Measurements from ENCODE around the gene OSTC. TPM values are rescaled to one million over a fixed set of nuclear protein-coding genes. Genes with fewer than 3 reads are reported as not detected.

Gene OSTC
- total RNA-seq, 4 donors from 2014 or later, result 31.2 to 53.9 (median 37.2) TPM

DNA sequence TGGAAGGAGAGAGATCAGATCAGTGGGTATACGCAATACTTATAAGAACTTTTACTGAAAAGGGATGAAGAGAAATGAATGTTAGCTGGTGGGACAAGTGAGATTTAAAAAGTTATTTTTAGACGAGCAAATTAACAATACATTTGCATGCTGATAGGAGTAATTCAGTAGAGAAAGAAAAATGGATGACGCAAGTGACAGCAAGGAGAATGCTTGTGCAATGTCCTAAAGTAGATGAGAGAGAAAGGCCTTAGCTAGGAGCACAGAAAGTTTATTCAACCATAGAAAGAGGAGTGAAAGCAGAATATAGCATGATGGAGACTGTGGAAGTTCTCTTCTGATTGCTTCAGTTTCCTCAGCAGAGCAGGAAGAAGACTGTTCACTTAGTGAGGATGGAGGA lies 45.8 kb downstream of the OSTC start:
- Histone ChIP-seq H3K9me3 (no peaks in the 10 kb centered on the region), H3K4me3 (no peak overlapping the region), H3K27me3 (no peaks in the 10 kb centered on the region), H3K27ac (no peak overlapping the region), H3K36me3 (no peaks in the 10 kb centered on the region), H3K4me1 (no peaks in the 10 kb centered on the region)
- no peak for DNase-seq
- TF ChIP-seq, protein P1, sequence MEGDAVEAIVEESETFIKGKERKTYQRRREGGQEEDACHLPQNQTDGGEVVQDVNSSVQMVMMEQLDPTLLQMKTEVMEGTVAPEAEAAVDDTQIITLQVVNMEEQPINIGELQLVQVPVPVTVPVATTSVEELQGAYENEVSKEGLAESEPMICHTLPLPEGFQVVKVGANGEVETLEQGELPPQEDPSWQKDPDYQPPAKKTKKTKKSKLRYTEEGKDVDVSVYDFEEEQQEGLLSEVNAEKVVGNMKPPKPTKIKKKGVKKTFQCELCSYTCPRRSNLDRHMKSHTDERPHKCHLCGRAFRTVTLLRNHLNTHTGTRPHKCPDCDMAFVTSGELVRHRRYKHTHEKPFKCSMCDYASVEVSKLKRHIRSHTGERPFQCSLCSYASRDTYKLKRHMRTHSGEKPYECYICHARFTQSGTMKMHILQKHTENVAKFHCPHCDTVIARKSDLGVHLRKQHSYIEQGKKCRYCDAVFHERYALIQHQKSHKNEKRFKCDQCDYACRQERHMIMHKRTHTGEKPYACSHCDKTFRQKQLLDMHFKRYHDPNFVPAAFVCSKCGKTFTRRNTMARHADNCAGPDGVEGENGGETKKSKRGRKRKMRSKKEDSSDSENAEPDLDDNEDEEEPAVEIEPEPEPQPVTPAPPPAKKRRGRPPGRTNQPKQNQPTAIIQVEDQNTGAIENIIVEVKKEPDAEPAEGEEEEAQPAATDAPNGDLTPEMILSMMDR (IDR thresholded peaks at IDR 0.05), result no peak

DNA sequence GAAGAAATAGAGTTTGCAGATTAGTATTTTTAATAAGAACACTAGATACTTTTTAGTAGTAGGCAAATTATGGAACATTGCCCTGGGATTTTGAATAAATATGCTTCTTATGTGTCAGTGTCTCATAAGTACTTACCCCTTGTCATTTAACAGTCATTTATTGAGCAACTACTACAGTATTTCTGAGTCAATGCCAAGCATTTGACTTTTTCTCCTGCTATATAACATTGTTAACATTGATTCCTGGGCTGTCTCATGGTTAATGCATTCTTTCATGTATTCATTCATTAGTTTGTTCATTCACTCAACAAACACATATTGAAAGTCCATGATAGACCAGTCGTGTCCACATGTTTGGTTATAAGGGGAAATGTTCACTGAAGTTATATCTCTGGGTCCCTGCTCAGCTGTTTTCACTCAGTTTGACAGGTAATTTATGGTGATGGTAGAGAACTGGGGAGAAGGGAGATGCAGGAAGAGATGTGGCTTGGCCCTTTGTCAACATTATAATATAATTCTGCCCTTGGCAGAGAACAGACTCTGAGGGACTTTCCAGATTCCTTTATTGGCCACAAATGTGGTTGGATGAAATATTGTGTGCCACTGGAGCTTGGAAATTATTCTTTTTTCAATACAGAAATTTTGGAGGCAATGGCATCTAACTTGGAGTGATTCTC lies 49.8 kb downstream of the OSTC start:
- no peak for DNase-seq
- Histone ChIP-seq H3K27me3 (no peaks in the 10 kb centered on the region), H3K27ac (no peak overlapping the region), H3K4me1 (no peaks in the 10 kb centered on the region), H3K4me3 (no peak overlapping the region), H3K36me3 (no peaks in the 10 kb centered on the region), H3K9me3 (no peaks in the 10 kb centered on the region)
- TF ChIP-seq, protein P1 (IDR thresholded peaks at IDR 0.05), result no peak
- TF ChIP-seq POLR2A (IDR thresholded peaks at IDR 0.05), result no peak

DNA sequence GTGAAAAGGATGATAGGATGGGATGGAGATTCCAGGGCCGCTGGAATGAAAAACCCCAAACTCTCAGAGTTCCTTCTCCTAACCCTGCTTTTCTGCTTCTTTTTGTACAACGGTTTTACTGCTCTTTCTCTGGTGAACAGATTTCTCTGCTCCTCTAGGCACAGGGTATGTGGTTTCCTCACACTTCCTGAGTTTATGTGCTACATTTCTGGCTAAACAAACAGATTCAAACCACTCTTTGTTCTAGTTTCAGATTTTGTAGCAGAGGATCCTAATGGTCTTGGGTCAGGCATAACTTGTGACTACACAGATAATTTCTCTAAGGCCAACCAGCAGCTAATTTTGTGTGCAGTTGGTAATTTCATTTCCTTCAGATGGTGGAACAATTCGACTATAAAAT lies 52.6 kb downstream of the OSTC start:
- TF ChIP-seq, protein P1 (IDR thresholded peaks at IDR 0.05), result no peak
- no peak for TF ChIP-seq POLR2A (IDR thresholded peaks at IDR 0.05)

DNA sequence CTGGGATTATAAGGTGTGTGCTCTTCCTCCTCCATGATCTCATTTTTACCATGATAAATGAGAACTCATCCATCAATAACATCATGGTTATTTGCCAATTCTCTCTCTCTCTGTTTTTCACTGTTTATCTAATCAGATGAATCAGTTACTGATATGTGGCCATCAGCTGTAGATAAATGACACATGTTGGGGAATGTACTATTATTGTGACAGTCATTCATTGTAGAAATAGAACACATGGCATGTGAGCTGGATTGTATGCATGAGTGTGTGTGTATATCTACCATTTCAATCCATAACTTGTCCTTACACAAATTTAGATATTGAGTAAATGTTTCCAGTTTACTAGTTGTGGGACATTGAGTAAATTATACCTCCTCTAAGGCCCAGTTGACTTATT lies 53.0 kb downstream of the OSTC start:
- Histone ChIP-seq H3K9me3 (no peaks in the 10 kb centered on the region), H3K27me3 (no peaks in the 10 kb centered on the region), H3K27ac (no peak overlapping the region), H3K4me3 (no peak overlapping the region), H3K4me1 (no peaks in the 10 kb centered on the region), H3K36me3 (no peaks in the 10 kb centered on the region)
- TF ChIP-seq, protein P1 (IDR thresholded peaks at IDR 0.05), result no peak
- no peak for TF ChIP-seq POLR2A (IDR thresholded peaks at IDR 0.05)
- DNase-seq, result no peak

More for the DNA sequence above, 52.6 kb downstream of the OSTC start:
- Histone ChIP-seq H3K4me3 (no peak overlapping the region), H3K36me3 (no peaks in the 10 kb centered on the region), H3K27ac (no peak overlapping the region), H3K9me3 (no peaks in the 10 kb centered on the region), H3K27me3 (no peaks in the 10 kb centered on the region), H3K4me1 (no peaks in the 10 kb centered on the region)
- DNase-seq, result no peak

DNA sequence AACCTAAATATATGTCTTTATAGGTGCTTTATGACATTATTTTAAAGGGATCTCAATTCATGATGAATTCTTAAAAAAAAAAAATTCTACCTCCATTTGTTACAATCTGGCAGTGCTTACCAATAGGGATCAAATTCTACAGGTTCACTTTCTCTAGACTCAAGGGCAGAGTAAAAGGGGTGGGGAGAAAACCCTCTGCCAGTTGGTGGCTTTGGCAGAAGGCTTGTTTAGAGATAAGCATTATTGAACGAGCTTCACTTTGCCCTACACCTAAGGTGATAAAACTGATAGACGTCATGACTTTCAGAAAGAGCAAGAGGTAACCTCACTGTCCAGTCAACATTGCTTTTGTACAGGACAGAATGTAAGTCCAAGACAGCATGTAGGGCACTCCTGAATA lies 53.6 kb downstream of the OSTC start:
- Histone ChIP-seq H3K4me3 (no peak overlapping the region), H3K27ac (no peak overlapping the region)
- DNase-seq, result no peak

More for the DNA sequence above, 53.6 kb downstream of the OSTC start:
- TF ChIP-seq POLR2A (IDR thresholded peaks at IDR 0.05), result no peak
- TF ChIP-seq, protein P1 (IDR thresholded peaks at IDR 0.05), result no peak
- Histone ChIP-seq H3K4me1 (no peaks in the 10 kb centered on the region), H3K27me3 (no peaks in the 10 kb centered on the region), H3K9me3 (no peaks in the 10 kb centered on the region), H3K36me3 (no peaks in the 10 kb centered on the region)

Measured in Peyer's patch (tissue), 4 donors.